Inflammatory macrophage treated with lipopolysaccharide for 4 hours (primary cell): ENCODE measurements around the gene ELN.
A peak's percentile ranks its signal among the peaks of the same experiment; 100 is the strongest.

Experiments used
- DNase-seq: peaks from one replicate; pipeline ENCODE4 v3.0.0-alpha.2; 2020

The ELN gene

GRCh38 chr7:74099031-74099430 is 71.1 kb downstream of the ELN start:
- DNase-seq: no peak

DNA sequence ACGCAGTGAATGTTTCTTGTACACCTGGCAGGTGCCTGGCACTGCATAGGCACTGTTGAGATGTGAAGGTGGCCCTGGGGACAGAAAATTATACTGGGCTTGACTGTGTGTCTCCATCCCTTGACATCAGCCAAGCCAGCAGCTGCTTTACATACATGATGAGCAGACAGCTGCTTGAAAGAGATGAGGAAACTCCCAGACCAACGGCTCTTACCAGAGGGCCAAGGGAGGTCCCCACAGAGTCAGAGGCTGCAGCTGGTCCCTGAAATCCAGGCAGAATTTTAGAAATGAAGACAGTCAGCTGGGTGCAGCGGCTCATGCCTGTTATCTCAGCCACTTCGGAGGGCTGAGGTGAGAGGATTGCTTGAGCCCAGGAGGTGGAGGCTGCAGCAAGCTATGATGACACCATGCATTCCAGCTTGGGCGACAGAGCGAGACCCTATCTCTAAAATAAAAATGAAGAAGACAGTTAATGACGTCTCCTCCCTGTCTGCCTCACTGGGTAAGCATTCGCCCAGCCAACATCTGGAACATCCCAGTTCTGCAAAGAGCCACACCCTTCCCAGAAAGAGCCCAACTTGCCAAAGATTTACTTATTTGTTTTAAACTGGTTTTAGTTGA is 73.2 kb downstream of the ELN start:
- DNase-seq: peak; percentile 38

GRCh38 chr7:74103219-74103772 is 75.3 kb downstream of the ELN start:
- no peak for DNase-seq

GRCh38 chr7:74104702-74105101 is 76.7 kb downstream of the ELN start:
- no peak for DNase-seq

DNA sequence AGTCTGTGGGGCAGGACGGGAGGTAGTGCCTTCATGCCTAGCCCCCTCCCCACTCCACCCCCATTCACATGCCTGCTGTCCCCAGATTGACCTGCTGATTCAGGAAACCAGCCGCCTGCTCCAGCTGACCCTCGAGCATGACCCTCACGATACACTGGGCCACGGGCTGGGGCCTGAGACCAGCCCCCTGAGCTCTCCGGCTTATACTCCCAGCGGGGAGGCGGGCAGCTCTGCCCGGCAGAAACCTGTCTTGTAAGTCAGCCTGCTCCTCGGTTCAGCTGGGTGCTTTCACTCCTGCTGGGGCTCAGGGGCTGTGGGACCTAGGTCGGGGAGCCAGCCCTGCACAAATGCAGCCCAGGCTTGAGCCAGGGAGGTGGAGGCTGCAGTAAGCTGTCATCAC is 78.0 kb downstream of the ELN start:
- DNase-seq: no peak

DNA sequence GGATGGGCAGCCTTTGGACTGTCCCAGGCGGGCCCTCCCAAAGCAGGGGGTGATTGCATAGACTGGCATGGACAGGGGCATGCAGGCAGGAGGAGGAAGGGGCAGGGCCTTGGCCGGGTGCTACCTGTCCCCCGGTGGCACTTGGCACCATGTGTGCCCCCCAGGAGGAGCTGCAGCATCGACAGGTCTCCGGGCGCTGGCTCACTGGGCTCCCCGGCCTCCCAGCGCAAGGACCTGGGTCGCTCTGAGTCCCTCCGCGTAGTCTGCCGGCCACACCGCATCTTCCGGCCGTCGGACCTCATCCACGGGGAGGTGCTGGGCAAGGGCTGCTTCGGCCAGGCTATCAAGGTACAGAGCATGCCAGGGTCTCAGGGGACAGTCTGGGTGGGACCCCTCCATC is 78.9 kb downstream of the ELN start:
- no peak for DNase-seq

DNA sequence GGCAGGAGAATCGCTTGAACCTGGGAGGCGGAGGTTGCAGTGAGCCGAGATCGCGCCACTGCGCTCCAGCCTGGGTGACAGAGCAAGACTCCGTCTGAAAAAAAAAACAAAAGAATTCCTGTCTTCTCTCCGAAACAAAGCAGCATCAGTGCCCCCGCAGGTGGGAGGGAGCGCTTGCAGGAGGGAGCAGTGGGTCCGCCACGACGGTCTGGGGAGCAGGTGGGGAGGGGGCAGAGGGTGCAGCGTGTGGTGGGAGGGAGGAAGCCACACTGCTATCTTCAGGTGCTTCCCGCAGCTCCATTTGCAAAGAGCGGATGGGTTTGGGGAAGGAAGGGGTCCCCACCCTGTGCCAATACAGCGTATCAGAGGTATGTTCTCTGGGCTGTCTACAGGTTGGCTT is 87.4 kb downstream of the ELN start:
- no peak for DNase-seq

- DNase-seq: no peak
These were observed 88.4 kb downstream of the ELN start for GRCh38 chr7:74116356-74116755.
